Thoracic aorta (tissue), 2 donors: ENCODE data around the gene GIMAP2. TPM values are rescaled to one million over a fixed set of nuclear protein-coding genes. Genes with fewer than 3 reads are reported as not detected.

ENCODE experiments used
- ATAC-seq: fragments of 150-250 bp; one replicate; pipeline ENCODE4 v1.8.0; 2017; ENCODE audit warnings: low read depth; ENCODE audit not compliant: insufficient number of reproducible peaks, low FRiP score
- DNase-seq: peaks from one replicate; pipeline ENCODE4 v3.0.0-alpha.2; 2020; ENCODE audit warnings: low spot score
- H3K27ac ChIP-seq, 2 donors: fragments of 200-600 bp; sonication (generic); 1 replicate in 1 of 2; 2 replicates in 1 of 2; pipeline ENCODE4 v1.5.1; 2016; ENCODE audit warnings: mild to moderate bottlenecking in 2 of 2, moderate library complexity in 2 of 2
- H3K27me3 ChIP-seq: fragments of 200-600 bp; sonication (generic); replicated peaks from 2 replicates; pipeline ENCODE4 v1.6.0; 2016; ENCODE audit warnings: mild to moderate bottlenecking; ENCODE audit not compliant: insufficient read depth
- H3K36me3 ChIP-seq: fragments of 200-600 bp; sonication (generic); one replicate; pipeline ENCODE4 v1.5.1; 2016
- H3K4me1 ChIP-seq, 2 donors: fragments of 200-600 bp; sonication (generic); 1 replicate in 1 of 2; 2 replicates in 1 of 2; pipeline versions ENCODE4 v1.5.1 to v1.6.0; 2016; ENCODE audit warnings: low read depth in 2 of 2, mild to moderate bottlenecking in 1 of 2; ENCODE audit not compliant: control insufficient read depth in 1 of 2
- H3K4me3 ChIP-seq: fragments of 200-600 bp; sonication (generic); 2 replicates; pipeline ENCODE4 v1.5.1; 2016; ENCODE audit warnings: mild to moderate bottlenecking
- H3K9me3 ChIP-seq: fragments of 200-600 bp; sonication (generic); 2 replicates; pipeline ENCODE4 v1.5.1; 2016
- CTCF ChIP-seq: fragments of 200-600 bp; sonication (generic); IDR thresholded peaks from one replicate; pipeline ENCODE4 v1.5.1; 2019; ENCODE audit warnings: antibody characterized with exemption
- total RNA-seq, 2 donors: library from RNA; depleted of rRNA; stranded (reverse); fragments of >200 nt; gene quantifications; one replicate each; pipeline versions ENCODE4 v1.1.0 to v1.2.3, GENCODE V29; 2016

GIMAP2 gene
- total RNA-seq, 2 donors from 2014 or later: 5.9 to 18.0 TPM

GRCh38 chr7:150728011-150728410 lies 42.5 kb downstream of the GIMAP2 start:
- Histone ChIP-seq H3K36me3 (no peaks in the 10 kb centered on the region), H3K4me3 (no peak overlapping the region), H3K9me3 (peaks cover 7% of the 10 kb centered on the region), H3K4me1 (no peaks in the 10 kb centered on the region), H3K27me3 (no peaks in the 10 kb centered on the region), H3K27ac (no peak overlapping the region)
- ATAC-seq (no peak), DNase-seq (no peak)
- no peak for TF ChIP-seq CTCF

- Histone ChIP-seq H3K4me3 (no peak overlapping the region), H3K4me1 (no peaks in the 10 kb centered on the region), H3K27me3 (no peaks in the 10 kb centered on the region), H3K9me3 (peaks cover 7% of the 10 kb centered on the region), H3K36me3 (no peaks in the 10 kb centered on the region), H3K27ac (no peak overlapping the region)
- DNase-seq (no peak), ATAC-seq (no peak)
- TF ChIP-seq CTCF: no peak
Observed at GRCh38 chr7:150728609-150729008, 43.1 kb downstream of the GIMAP2 start.

GRCh38 chr7:150731916-150732315 lies 46.4 kb downstream of the GIMAP2 start:
- Histone ChIP-seq H3K4me3 (no peak overlapping the region), H3K4me1 (no peaks in the 10 kb centered on the region), H3K36me3 (no peaks in the 10 kb centered on the region), H3K27ac (no peak overlapping the region), H3K27me3 (no peaks in the 10 kb centered on the region), H3K9me3 (peaks cover 7% of the 10 kb centered on the region)
- no peak for TF ChIP-seq CTCF
- ATAC-seq (no peak), DNase-seq (no peak)

GRCh38 chr7:150732786-150733481 lies 47.4 kb downstream of the GIMAP2 start:
- no peaks in the 10 kb centered on the region for H3K4me1 ChIP-seq
- peaks cover 7% of the 10 kb centered on the region for H3K9me3 ChIP-seq
- no peak for TF ChIP-seq CTCF
- no peak overlapping the region for H3K4me3 ChIP-seq
- H3K27ac ChIP-seq: no peak overlapping the region
- no peaks in the 10 kb centered on the region for H3K36me3 ChIP-seq
- H3K27me3 ChIP-seq: no peaks in the 10 kb centered on the region
- DNase-seq (no peak), ATAC-seq (no peak)

- H3K4me3 ChIP-seq: no peak overlapping the region
- TF ChIP-seq CTCF: no peak
- no peaks in the 10 kb centered on the region for H3K4me1 ChIP-seq
- DNase-seq (no peak), ATAC-seq (no peak)
- H3K27ac ChIP-seq: no peak overlapping the region
- H3K27me3 ChIP-seq: no peaks in the 10 kb centered on the region
- peaks cover 3% of the 10 kb centered on the region for H3K9me3 ChIP-seq
- H3K36me3 ChIP-seq: no peaks in the 10 kb centered on the region
Observed at GRCh38 chr7:150733482-150734095, 48.1 kb downstream of the GIMAP2 start.
